HG02571 (cell line): Measurements from ENCODE around the gene CDKAL1.
"Not testable (repeated sequence)": the region's sequence is repeated elsewhere in the genome, so short reads cannot be mapped to it uniquely, and the experiment has no call there.

ENCODE experiments used
- ATAC-seq: cut with Tn5 transposase; IDR thresholded peaks from one replicate; pipeline ENCODE4 v1.9.1; 2021; ENCODE audit warnings: mild to moderate bottlenecking, moderate library complexity; ENCODE audit not compliant: unreplicated experiment

The CDKAL1 gene

GRCh38 chr6:20589266-20589665, 55.0 kb downstream of the CDKAL1 start:
- no peak for ATAC-seq

DNA sequence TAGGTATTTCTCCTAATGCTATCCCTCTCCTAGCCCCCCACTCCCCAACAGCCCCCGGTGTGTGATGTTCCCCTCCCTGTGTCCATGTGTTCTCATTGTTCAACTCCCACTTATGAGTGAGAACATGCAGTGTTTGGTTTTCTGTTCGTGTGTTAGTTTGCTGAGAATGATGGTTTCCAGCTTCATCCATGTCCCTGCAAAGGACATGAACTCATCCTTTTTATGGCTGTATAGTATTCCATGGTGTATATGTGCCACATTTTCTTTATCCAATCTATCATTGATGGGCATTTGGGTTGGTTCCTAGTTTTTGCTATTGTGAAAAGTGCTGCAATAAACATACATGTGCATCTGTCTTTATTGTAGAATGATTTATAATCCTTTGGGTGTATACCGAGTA, 56.2 kb downstream of the CDKAL1 start:
- not testable (repeated sequence) for ATAC-seq

DNA sequence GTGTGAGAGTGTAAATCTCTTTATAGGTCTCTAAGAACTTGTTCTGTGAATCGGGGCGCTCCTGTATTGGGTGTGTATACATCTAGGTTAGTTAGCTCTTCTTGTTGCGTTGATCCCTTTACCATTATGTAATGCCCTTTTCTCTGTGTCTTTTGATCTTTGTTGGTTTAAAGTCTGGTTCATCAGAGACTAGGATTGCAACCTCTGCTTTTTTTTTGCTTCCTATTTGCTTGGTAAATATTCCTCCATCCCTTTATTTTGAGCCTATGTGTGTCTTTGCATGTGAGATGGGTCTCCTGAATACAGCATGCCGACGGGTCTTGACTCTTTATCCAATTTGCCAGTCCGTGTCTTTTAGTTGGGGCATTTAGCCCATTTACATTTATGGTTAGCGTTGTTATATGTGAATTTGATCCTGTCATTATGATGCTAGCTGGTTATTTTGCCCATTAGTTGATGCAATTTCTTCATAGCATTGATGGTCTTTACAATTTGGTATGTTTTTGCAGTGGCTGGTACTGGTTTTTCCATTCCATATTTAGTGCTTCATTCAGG, 60.1 kb downstream of the CDKAL1 start:
- not testable (repeated sequence) for ATAC-seq

- no peak for ATAC-seq
Observed at GRCh38 chr6:20599302-20600051, 65.2 kb downstream of the CDKAL1 start.

- ATAC-seq, result no peak
Observed at GRCh38 chr6:20600831-20601230, 66.6 kb downstream of the CDKAL1 start.

DNA sequence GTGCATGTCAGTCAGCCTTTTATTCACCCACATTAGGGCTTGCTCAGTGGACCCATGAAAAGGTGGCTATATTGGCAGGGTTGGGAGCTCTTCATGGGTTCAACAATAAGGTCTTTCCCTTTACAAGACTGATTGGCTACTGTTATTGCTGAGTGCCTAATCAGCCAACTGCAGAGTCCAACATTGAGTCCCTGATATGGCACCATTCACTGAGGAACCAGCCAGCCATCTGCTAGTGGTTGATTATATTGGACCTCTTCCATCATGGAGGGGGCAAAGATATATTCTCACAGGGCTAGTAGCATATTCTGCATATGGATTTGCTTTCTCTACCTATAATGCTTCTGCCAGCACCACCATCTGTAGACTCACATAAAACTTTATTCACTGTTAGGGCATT, 69.9 kb downstream of the CDKAL1 start:
- no peak for ATAC-seq

DNA sequence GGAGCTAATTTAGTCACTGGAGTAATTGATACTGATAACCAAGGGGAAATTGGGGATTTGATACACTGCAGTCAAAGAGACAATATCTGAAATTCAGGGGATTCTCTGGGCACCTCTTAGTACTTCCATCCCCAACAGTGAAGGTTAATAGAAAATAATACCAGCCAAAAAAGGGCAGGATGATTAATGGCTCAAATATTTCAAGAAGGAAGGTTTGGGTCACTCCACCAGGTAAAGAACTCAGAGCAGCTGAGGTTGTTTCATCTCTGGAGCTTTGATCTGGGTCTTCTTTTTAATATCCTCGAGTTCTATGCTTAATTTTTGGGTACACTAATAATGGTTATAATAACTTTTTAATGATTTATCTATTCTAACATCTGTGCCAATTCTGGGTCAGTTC, 70.8 kb downstream of the CDKAL1 start:
- ATAC-seq, result no peak

DNA sequence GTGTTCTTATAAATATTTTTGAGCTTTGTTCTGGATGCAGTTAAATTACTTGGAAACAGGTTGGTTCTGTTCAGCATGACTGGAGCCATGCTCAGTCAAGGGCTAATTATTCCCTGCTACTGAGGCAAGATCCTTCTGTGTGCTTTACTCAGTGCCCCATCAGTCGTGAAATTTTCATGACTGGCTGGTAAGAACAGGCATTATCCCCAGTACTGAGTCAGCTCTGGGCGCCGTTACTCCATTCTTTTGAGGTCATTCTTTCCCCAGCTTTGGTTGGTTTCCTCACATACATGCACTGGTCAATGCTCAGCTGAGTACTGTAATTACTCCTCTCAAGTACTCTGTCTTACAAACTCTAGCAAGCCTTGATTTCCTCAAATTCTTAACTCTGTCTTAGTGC, 71.3 kb downstream of the CDKAL1 start:
- ATAC-seq, result no peak

DNA sequence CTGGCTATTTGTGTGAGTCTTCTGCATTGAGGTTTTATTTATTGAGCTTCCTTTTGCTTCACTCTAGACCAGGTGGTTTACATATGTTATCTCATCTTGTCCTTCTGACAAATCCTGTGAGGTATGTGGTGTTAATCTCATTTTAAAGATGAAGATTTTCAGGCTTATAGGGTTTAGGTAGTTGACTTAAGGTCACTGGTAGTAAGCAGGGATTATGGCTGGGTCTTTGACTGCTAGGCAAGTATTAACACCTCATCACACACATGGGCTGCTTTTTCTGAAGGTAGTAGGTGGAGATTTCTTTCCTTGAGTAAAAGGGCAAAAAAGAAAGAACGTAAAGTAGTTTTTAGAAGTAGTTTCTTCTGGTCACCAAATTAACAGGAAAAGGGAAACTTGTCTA, 72.6 kb downstream of the CDKAL1 start:
- no peak for ATAC-seq

DNA sequence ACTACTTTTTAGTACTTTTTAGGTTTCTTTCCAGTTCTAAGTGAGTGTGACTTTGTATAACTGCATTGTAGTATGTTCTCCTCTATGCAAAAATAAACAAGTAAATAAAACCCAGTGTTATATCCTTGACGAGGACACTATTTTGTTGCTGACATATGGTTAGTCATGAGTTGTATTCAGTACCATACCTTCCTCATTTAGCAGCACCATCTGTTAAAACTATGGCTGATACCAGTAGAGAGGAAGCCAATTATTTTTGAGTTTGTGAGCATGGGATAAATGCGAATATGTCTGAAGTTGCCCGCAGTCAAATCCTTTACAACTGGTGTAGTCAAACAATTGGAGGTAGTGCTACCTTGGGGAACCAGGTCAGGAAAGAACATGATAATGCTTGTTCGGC, 74.1 kb downstream of the CDKAL1 start:
- ATAC-seq, result no peak

GRCh38 chr6:20608905-20609304, 74.6 kb downstream of the CDKAL1 start:
- no peak for ATAC-seq

DNA sequence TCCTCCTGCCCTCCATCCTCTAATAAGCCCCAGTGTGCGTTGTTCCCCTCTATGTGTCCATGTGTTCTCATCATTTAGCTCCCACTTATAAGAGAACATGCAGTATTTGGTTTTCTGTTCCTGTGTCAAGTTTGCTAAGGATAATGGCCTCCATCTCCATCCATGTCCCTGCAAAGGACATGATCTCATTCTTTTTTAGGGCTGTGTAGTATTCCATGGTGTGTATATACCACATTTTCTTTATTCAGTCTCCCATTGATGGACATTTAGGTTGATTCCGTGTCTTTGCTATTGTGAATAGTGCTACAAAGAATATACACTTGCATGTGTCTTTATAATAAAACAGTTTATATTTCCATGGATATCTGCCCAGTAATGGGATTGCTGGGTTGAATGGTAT, 75.7 kb downstream of the CDKAL1 start:
- ATAC-seq, result not testable (repeated sequence)

DNA sequence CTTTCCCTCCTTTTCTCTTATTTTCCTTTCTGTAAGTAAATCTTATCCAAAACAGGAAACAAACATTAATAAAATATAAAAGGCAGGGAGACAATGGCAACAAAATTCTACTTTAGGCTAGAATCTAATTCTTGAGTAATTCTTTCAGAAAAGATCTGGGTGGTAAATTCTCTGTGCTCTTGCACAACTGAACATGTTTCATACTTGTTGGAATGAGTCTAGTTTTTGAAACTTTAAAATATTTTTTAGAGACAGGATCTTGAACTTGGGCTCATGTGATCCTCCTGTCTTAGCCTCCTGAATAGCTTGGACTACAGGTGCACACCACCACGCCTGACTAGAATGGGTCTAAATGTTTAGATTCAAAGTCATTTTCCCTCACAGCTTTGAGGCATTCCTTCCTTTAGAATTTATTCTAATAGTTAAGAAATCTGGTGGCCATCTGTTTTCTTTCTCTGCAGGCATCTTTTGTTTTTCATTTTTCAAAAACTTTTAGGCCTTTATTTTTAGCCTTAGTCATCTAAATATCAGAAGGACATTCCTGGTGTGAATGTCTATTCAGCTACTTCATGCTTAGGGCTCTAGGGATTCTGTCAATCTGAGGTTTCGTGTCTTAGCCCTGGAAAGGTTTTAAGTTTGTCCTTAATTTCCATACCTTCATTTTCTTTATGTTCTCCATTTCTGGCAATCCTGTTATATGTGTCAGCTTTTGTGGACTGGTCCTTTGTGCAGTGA, 76.5 kb downstream of the CDKAL1 start:
- no peak for ATAC-seq

DNA sequence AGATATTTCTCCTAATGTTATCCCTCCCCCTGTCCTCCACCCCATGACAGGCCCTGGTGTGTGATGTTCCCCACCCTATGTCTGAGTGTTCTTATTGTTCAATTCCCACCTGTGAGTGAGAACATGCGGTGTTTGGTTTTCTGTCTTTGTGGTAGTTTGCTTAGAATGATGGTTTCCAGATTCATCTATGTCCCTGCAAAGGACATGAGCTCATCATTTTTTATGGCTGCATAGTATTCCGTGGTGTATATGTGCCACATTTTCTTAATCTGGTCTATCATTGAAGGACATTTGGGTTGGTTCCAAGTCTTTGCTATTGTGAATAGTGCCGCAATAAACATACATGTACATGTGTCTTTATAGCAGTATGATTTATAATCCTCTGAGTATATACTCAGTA, 83.3 kb downstream of the CDKAL1 start:
- not testable (repeated sequence) for ATAC-seq

- no peak for ATAC-seq
Observed at GRCh38 chr6:20620043-20620442, 85.8 kb downstream of the CDKAL1 start.

DNA sequence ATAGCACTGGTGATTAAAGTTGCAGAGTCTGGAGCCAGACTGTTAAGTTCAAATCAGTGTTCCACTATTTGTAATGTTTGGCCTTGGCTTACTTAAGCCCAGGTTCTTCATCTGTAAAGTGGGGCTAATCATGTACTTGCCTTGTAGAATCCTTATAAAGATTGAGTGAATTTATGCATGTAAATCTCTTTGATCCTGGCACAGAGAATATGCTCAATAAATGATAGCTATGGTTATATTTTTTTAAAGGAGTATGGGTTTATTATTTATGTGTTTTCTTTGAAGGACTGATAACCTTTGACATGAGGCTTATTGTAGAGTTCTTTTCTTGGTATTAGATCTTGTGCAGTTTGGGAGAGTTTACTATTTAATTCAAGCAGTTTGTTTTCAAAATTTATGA, 89.5 kb downstream of the CDKAL1 start:
- no peak for ATAC-seq

DNA sequence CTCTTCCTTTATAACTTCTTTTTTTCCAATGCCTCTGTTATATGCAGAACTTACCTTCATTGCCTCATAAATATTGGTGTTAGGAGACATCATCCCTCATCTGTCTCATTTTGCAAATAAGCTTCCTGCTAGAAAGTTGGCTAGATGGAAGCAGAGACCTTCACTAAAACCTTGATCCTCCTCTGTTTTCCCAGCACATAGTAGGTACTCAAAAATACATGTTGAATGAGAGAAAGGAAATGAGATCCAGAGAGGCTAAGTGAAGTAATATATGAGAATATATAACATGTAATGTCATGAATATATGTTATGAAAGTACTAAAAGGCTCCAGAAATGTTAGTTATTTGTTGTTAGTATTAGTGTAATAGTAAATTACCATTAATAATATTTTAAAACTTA, 91.9 kb downstream of the CDKAL1 start:
- ATAC-seq, result no peak

GRCh38 chr6:20629509-20629908, 95.3 kb downstream of the CDKAL1 start:
- no peak for ATAC-seq

GRCh38 chr6:20630136-20630535, 95.9 kb downstream of the CDKAL1 start:
- ATAC-seq, result no peak

DNA sequence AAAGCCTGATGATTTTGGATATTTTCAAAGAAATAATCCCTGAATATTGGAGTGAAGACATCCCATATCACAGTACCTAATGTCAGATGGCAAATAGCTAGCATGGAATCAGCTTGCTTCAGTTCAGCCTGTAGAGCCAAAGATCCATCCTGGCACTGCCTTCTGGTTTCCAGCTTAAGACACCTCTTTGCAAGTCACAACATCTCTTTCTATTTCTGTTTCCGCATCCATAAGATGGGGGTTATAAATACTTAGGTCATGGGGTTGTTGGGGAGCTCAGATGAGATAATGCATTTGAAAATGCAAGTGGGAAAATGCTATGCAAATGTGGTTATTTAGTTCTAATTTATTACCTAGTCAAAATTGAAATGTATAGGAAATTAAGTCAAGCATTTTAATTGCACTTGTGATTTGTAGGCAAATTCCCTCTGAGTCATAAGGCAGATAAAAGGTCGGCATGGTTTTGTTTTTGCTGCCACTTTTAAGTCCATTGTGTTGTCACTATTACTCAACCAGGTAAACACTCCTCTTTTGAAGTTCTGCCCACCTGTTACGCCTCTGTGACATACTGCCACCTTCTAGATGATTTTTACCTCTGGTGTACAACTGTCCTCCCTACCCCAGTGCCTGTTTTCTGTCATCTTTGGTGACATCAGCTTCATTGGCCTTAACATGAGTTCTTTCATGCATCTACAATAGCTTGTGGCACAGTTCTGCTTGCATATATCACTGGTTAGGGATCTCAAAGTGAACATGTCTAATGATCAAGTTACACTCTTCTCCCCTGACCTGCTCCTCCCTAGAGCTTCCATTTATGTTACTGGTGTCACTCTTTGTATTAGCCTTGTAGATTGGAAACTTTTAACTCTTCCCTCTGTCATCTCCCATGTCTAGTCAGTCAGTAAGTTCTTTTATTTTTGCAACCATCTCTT, 96.6 kb downstream of the CDKAL1 start:
- ATAC-seq, result no peak

- no peak for ATAC-seq
Observed at GRCh38 chr6:20631549-20631924, 97.3 kb downstream of the CDKAL1 start.
